Nephron progenitor cell (in vitro differentiated cells): ENCODE data around the gene NRROS.

Experiments
- DNase-seq: peaks from one replicate; pipeline ENCODE4 v3.0.0; 2021
- H3K27ac Mint-ChIP-seq: 2 replicates; pipeline ENCODE4 v1.8.0; 2021; ENCODE audit warnings: mild to moderate bottlenecking, moderate library complexity, mixed read lengths
- H3K27me3 Mint-ChIP-seq: 2 replicates; pipeline ENCODE4 v1.8.0; 2021; ENCODE audit warnings: mild to moderate bottlenecking, low read depth, mixed read lengths; ENCODE audit not compliant: poor library complexity
- H3K36me3 Mint-ChIP-seq: 2 replicates; pipeline ENCODE4 v1.8.0; 2021; ENCODE audit warnings: low read depth, mixed read lengths
- H3K4me1 Mint-ChIP-seq: 2 replicates; pipeline ENCODE4 v1.8.0; 2021; ENCODE audit warnings: mixed read lengths
- H3K4me3 Mint-ChIP-seq: 2 replicates; pipeline ENCODE4 v1.8.0; 2021; ENCODE audit warnings: mild to moderate bottlenecking, moderate library complexity, mixed read lengths
- H3K9me3 Mint-ChIP-seq: 2 replicates; pipeline ENCODE4 v1.8.0; 2021; ENCODE audit warnings: mild to moderate bottlenecking, moderate library complexity, mixed read lengths
- TF ChIP-seq, protein P1 (sequence below): fragments of 200-600 bp; sonication (generic); IDR thresholded peaks from 2 replicates; pipeline ENCODE4 v1.5.0; 2021; ENCODE audit warnings: antibody characterized with exemption

NRROS gene

GRCh38 chr3:196694202-196694638, 54.7 kb downstream of the NRROS start:
- H3K27me3 Mint-ChIP-seq, result peaks cover 19% of the 10 kb centered on the region
- TF ChIP-seq, protein P1, sequence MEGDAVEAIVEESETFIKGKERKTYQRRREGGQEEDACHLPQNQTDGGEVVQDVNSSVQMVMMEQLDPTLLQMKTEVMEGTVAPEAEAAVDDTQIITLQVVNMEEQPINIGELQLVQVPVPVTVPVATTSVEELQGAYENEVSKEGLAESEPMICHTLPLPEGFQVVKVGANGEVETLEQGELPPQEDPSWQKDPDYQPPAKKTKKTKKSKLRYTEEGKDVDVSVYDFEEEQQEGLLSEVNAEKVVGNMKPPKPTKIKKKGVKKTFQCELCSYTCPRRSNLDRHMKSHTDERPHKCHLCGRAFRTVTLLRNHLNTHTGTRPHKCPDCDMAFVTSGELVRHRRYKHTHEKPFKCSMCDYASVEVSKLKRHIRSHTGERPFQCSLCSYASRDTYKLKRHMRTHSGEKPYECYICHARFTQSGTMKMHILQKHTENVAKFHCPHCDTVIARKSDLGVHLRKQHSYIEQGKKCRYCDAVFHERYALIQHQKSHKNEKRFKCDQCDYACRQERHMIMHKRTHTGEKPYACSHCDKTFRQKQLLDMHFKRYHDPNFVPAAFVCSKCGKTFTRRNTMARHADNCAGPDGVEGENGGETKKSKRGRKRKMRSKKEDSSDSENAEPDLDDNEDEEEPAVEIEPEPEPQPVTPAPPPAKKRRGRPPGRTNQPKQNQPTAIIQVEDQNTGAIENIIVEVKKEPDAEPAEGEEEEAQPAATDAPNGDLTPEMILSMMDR, result no peak
- no peaks in the 10 kb centered on the region for H3K4me1 Mint-ChIP-seq
- H3K9me3 Mint-ChIP-seq, result no peaks in the 10 kb centered on the region
- no peak overlapping the region for H3K27ac Mint-ChIP-seq
- H3K4me3 Mint-ChIP-seq, result no peak overlapping the region
- DNase-seq, result no peak
- no peaks in the 10 kb centered on the region for H3K36me3 Mint-ChIP-seq

DNA sequence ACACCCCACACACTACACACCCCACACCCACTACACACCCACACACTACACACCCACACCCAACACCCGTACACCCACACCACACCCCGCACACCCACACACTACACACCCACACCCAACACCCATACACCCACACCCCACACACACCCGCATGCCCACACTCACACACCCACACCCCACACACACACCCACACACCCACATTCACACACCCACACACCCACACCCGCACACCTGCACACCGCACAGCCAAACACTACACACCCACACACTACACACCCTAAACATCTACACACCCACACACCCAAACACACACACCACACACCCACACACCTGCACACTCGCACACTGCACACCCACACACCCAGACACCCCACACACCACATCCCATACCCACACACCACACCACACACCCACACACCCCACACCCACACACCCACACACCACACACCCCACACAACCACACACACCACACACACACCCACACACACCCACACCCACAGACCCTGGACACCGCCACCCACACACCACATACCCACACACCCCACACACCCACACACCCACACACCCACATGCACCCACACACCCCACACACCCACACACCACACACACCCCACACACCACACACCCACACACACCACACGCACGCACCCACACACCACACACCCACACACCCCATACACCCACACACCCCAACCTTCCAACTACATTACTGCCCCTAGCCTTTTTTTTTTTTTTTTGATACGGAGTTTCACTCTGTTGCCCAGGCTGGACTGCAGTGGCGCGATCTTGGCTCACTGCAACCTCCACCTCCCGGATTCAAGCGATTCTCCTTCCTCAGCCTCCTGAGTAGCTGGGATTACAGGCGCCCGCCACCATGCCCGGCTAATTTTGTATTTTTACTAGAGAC, 55.7 kb downstream of the NRROS start:
- H3K4me3 Mint-ChIP-seq, result no peak overlapping the region
- no peaks in the 10 kb centered on the region for H3K4me1 Mint-ChIP-seq

GRCh38 chr3:196695849-196696226, 56.3 kb downstream of the NRROS start:
- Mint-ChIP-seq H3K4me3 (no peak overlapping the region), H3K4me1 (no peaks in the 10 kb centered on the region), H3K27me3 (peaks cover 13% of the 10 kb centered on the region)

More for the DNA sequence above, 55.7 kb downstream of the NRROS start:
- Mint-ChIP-seq H3K27me3 (peaks cover 19% of the 10 kb centered on the region), H3K36me3 (no peaks in the 10 kb centered on the region), H3K9me3 (no peaks in the 10 kb centered on the region), H3K27ac (no peak overlapping the region)
- TF ChIP-seq, protein P1, result no peak
- DNase-seq, result no peak

DNA sequence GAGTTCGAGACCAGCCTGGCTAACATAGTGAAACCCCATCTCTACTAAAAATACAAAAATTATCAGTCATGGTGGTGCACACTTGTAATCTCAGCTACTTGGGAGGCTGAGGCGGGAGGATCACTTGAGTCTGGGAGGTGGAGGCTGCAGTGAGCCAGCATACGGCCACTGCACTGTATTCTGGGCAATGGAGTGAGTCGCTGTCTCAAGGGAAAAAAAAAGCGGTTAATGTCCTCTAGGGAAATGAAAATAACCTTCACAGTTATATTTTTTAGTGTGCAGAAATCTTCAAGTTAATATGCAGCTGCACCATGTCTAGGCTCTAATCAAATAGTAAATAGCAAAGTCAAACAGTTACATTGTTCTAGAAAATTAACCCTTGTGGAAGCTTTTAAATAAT, 57.8 kb downstream of the NRROS start:
- no peak overlapping the region for H3K4me3 Mint-ChIP-seq
- no peaks in the 10 kb centered on the region for H3K36me3 Mint-ChIP-seq
- H3K27me3 Mint-ChIP-seq, result peaks cover 6% of the 10 kb centered on the region
- no peaks in the 10 kb centered on the region for H3K9me3 Mint-ChIP-seq
- TF ChIP-seq, protein P1, result no peak
- H3K27ac Mint-ChIP-seq, result no peak overlapping the region
- DNase-seq, result no peak
- H3K4me1 Mint-ChIP-seq, result no peaks in the 10 kb centered on the region

More at GRCh38 chr3:196695849-196696226, 56.3 kb downstream of the NRROS start:
- Mint-ChIP-seq H3K27ac (no peak overlapping the region), H3K9me3 (no peaks in the 10 kb centered on the region), H3K36me3 (no peaks in the 10 kb centered on the region)
- TF ChIP-seq, protein P1, result no peak
- DNase-seq, result no peak

DNA sequence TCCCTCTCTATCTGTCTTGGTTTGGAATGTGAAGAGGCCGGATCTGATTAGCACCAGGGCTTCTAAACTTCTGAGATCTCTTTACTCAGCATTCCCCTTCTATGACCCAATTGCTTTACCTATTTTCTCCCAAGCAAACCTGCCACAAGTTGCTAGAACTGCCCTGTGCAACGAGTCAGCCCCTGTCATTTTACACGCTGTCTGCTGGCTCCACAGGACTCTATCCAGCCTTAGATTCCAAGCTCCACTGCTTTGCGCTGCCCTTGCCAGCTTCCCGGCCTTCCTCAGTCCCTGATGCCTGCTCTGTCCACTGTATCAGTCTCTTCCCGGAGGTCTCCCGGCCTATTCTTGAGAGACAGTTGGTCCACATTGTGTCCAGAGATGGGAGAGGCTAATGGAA, 60.3 kb downstream of the NRROS start:
- H3K27ac Mint-ChIP-seq, result peak overlapping the region; percentile 31
- no peak for DNase-seq
- H3K36me3 Mint-ChIP-seq, result no peaks in the 10 kb centered on the region
- TF ChIP-seq, protein P1, result no peak
- no peaks in the 10 kb centered on the region for H3K4me1 Mint-ChIP-seq
- no peaks in the 10 kb centered on the region for H3K9me3 Mint-ChIP-seq
- no peak overlapping the region for H3K4me3 Mint-ChIP-seq
- peaks cover 5% of the 10 kb centered on the region for H3K27me3 Mint-ChIP-seq

GRCh38 chr3:196700801-196701200, 61.3 kb downstream of the NRROS start:
- Mint-ChIP-seq H3K4me3 (no peak overlapping the region), H3K27ac (no peak overlapping the region), H3K27me3 (peaks cover 5% of the 10 kb centered on the region), H3K36me3 (no peaks in the 10 kb centered on the region), H3K9me3 (no peaks in the 10 kb centered on the region), H3K4me1 (no peaks in the 10 kb centered on the region)
- TF ChIP-seq, protein P1, result no peak
- no peak for DNase-seq
